Panc1 (cell line): ENCODE measurements around the gene CALHM1. TPM values are rescaled to one million over a fixed set of nuclear protein-coding genes. Genes with fewer than 3 reads are reported as not detected.

Source experiments
- ATAC-seq: fragments of 200-7000 bp; cut with Tn5 transposase; 2 replicates; pipeline ENCODE4 v1.9.1; 2020; ENCODE audit warnings: mild to moderate bottlenecking, moderate library complexity
- BruUV-seq: library from RNA; stranded (reverse); fragments of 400-500 nt; replicated peaks from 2 replicates; lab custom pipeline; 2021; lab: Mats Ljungman, UMichigan
- CTCF ChIA-PET: fragments of 300-600 bp; sonication (Branson Sonifier 250); formaldehyde crosslinking; loops from one replicate; lab custom pipeline; 2022; ENCODE audit warnings: antibody characterized with exemption; lab: Charles Lee
- POLR2A ChIA-PET: fragments of 300-600 bp; sonication (Branson Sonifier 250); formaldehyde crosslinking; loops from one replicate; lab custom pipeline; 2022; ENCODE audit warnings: antibody characterized with exemption; lab: Charles Lee
- DNase-seq: peaks from one replicate; pipeline ENCODE4 v3.0.0-alpha.2; 2010; ENCODE audit warnings: low read depth, low spot score
- H3K27ac ChIP-seq: 2 replicates; pipeline ENCODE4 v1.5.1; 2011; ENCODE audit warnings: mild to moderate bottlenecking, low read length, inconsistent platforms
- H3K27me3 ChIP-seq: fragments of 200-500 bp; sonication (Bioruptor generic); 2 replicates; pipeline ENCODE4 v1.6.0; 2014; ENCODE audit warnings: low read length, inconsistent platforms; ENCODE audit not compliant: control insufficient read depth, insufficient read depth
- H3K36me3 ChIP-seq: fragments of 200-500 bp; sonication (Bioruptor generic); 2 replicates; pipeline ENCODE4 v1.5.1; 2014; ENCODE audit warnings: inconsistent platforms, mild to moderate bottlenecking, low read length, moderate library complexity; ENCODE audit not compliant: control insufficient read depth, insufficient read depth
- H3K4me1 ChIP-seq: 2 replicates; pipeline ENCODE4 v1.5.1; 2011; ENCODE audit warnings: inconsistent platforms, mild to moderate bottlenecking, low read length, moderate library complexity; ENCODE audit not compliant: control insufficient read depth, insufficient read depth
- H3K4me3 ChIP-seq, 2 experiments: 2 replicates each; pipeline ENCODE4 v1.5.1; 2011 to 2012; ENCODE audit warnings: low read depth in 2 of 2, low read length in 2 of 2, mild to moderate bottlenecking in 2 of 2, inconsistent platforms in 1 of 2, moderate library complexity in 1 of 2
- H3K9me3 ChIP-seq: fragments of 200-500 bp; sonication (Bioruptor generic); 2 replicates; pipeline ENCODE4 v1.5.1; 2014; ENCODE audit warnings: low read depth, mild to moderate bottlenecking, inconsistent platforms, low read length, moderate library complexity; ENCODE audit not compliant: control insufficient read depth, insufficient read depth
- POLR2AphosphoS5 ChIP-seq: IDR thresholded peaks from 2 replicates; pipeline ENCODE4 v1.6.1; 2012; ENCODE audit warnings: mild to moderate bottlenecking, low read depth, low read length, moderate library complexity
- REST ChIP-seq, 2 experiments: IDR thresholded peaks; 2 replicates each; pipeline ENCODE4 v1.6.1; 2011 to 2012; ENCODE audit warnings: low read depth in 2 of 2, control low read depth in 1 of 2, low read length in 1 of 2, mild to moderate bottlenecking in 1 of 2, moderate library complexity in 1 of 2; ENCODE audit not compliant: insufficient read depth in 1 of 2
- SIN3A ChIP-seq: IDR thresholded peaks from 2 replicates; pipeline ENCODE4 v1.6.1; 2012; ENCODE audit warnings: low read depth, mild to moderate bottlenecking, low read length, moderate library complexity, borderline replicate concordance; ENCODE audit not compliant: insufficient read depth
- TCF7L2 ChIP-seq: IDR thresholded peaks from 2 replicates; pipeline ENCODE4 v1.6.1; 2011; ENCODE audit warnings: mild to moderate bottlenecking, low read depth, low read length, inconsistent platforms
- in situ Hi-C: cut with HindIII; loops from 2 replicates; pipeline ENCODE4 v1.10.0; 2016; ENCODE audit warnings: low sequenced_read_pairs, low pct_unique_long_range_greater_than_20kb
- intact Hi-C: fragments of 100-400 bp; cut with micrococcal nuclease; formaldehyde crosslinking; loops from one replicate; pipeline ENCODE4 v1.10.0; 2022; ENCODE audit not compliant: unreplicated experiment
- total RNA-seq: library from RNA; stranded (reverse); gene quantifications from one replicate; pipeline ENCODE4 v1.2.1, GENCODE V29; 2021; ENCODE audit not compliant: unreplicated experiment
- TF ChIP-seq, protein P1 (sequence below): fragments of 450-650 bp; IDR thresholded peaks from 2 replicates; pipeline ENCODE4 v1.5.1; 2017; ENCODE audit warnings: mild to moderate bottlenecking

CALHM1 gene
- total RNA-seq, 1 experiment from 2014 or later = not detected

GRCh38 chr10:103454026-103454425 is 4.7 kb downstream of the CALHM1 start:
- H3K4me3 ChIP-seq = no peak overlapping the region
- TF ChIP-seq SIN3A (no peak), TCF7L2 (no peak), POLR2AphosphoS5 (no peak), REST (IDR thresholded peaks at IDR 0.05; ENCODE audit: insufficient read depth in 1 of 2, low read depth in 2 of 2, low read length in 1 of 2) (no peak)
- TF ChIP-seq, protein P1, sequence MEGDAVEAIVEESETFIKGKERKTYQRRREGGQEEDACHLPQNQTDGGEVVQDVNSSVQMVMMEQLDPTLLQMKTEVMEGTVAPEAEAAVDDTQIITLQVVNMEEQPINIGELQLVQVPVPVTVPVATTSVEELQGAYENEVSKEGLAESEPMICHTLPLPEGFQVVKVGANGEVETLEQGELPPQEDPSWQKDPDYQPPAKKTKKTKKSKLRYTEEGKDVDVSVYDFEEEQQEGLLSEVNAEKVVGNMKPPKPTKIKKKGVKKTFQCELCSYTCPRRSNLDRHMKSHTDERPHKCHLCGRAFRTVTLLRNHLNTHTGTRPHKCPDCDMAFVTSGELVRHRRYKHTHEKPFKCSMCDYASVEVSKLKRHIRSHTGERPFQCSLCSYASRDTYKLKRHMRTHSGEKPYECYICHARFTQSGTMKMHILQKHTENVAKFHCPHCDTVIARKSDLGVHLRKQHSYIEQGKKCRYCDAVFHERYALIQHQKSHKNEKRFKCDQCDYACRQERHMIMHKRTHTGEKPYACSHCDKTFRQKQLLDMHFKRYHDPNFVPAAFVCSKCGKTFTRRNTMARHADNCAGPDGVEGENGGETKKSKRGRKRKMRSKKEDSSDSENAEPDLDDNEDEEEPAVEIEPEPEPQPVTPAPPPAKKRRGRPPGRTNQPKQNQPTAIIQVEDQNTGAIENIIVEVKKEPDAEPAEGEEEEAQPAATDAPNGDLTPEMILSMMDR = no peak
- ChIA-PET POLR2A (no interaction called here), CTCF (interaction anchor here (0.5 kb wide), 1 partner anchor 215 kb away, joined by 11 read pairs; no protein-coding TSS in a partner anchor)
- no TSS peak for BruUV-seq
- intact Hi-C loops (no loop called here), in situ Hi-C loops (no loop called here)
- peaks cover 5% of the 10 kb centered on the region; the same call in 1 of the 2 replicates for H3K36me3 ChIP-seq
- ATAC-seq = no peak
- H3K27me3 ChIP-seq = no peaks in the 10 kb centered on the region
- H3K9me3 ChIP-seq = no peaks in the 10 kb centered on the region
- peaks cover 17% of the 10 kb centered on the region for H3K4me1 ChIP-seq
- DNase-seq = no peak
- H3K27ac ChIP-seq = no peak overlapping the region

DNA sequence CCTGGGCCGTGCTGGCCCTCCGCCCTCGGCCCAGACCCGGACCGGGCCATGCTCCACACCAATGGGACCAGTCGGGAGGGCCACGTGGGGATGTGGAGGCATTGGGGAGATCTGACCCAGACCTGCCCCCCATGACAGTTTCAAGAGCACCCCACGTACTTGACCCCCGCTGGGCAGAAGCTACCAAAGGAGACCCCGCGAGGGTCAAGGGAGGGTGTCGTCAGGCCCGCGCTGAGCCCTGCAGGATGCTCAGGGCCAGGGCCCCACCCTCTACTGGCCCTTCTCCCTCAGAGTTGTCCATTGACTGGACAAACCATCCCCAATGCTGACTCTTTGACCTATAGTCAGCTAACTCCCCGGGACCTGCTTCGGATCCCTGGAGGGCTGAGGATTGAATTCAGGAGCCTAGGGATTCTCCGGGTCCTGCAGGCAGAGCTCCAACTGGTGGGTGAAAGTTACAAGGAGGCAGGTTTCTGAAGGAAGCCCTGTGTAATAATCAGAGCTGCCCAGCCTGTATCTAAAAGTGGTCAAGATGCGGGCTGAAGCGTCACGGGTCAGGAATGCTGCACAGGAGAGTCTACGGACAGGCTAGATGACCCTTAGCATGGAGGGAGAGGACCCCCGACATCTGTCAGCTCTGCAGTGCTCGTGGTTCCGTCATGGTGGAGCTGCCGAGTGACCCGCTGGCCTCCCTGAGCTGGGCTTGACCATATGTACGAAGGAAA is 6.0 kb downstream of the CALHM1 start:
- in situ Hi-C loops = no loop called here
- intact Hi-C loops = no loop called here
- no TSS peak for BruUV-seq
- peaks cover 5% of the 10 kb centered on the region; the same call in 1 of the 2 replicates for H3K36me3 ChIP-seq
- no peak overlapping the region for H3K27ac ChIP-seq
- ATAC-seq (no peak), DNase-seq (no peak)
- H3K27me3 ChIP-seq = no peaks in the 10 kb centered on the region
- ChIA-PET POLR2A (interaction anchor here (0.6 kb wide), 1 partner anchor 195 kb away, joined by 15 read pairs; no protein-coding TSS in a partner anchor), CTCF (interaction anchor here (0.6 to 0.7 kb wide), 2 partner anchors 32 to 128 kb away, joined by 3 to 4 read pairs; no protein-coding TSS in a partner anchor)
- H3K4me3 ChIP-seq = peak overlapping the region; percentile 34 to 46
- no peaks in the 10 kb centered on the region for H3K9me3 ChIP-seq
- TF ChIP-seq REST (IDR thresholded peaks at IDR 0.05; ENCODE audit: insufficient read depth in 1 of 2, low read depth in 2 of 2, low read length in 1 of 2) (no peak), TCF7L2 (no peak), POLR2AphosphoS5 (no peak), SIN3A (no peak)
- TF ChIP-seq, protein P1 = no peak
- H3K4me1 ChIP-seq = peaks cover 17% of the 10 kb centered on the region
